ENCODE data around the gene TP53I11.

TP53I11 gene

GRCh38 chr11:44901120-44901633, 49.5 kb downstream of the TP53I11 start:
- H3K27me3 ChIP-seq, result no peaks in the 10 kb centered on the region
- TF ChIP-seq Cebpa-rat (IDR thresholded peaks at IDR 0.05), result no peak
- H3K36me3 ChIP-seq, result no peaks in the 10 kb centered on the region
- H3K27ac ChIP-seq, result no peak overlapping the region
- peaks cover 9% of the 10 kb centered on the region for H3K9me3 ChIP-seq
- H4K20me1 ChIP-seq, result no peaks in the 10 kb centered on the region
- H3K4me2 ChIP-seq, result no peak overlapping the region
- no peak overlapping the region for H3K4me3 ChIP-seq
- H3K4me1 ChIP-seq, result peaks cover 15% of the 10 kb centered on the region
- H3K9ac ChIP-seq, result no peak overlapping the region

GRCh38 chr11:44899959-44900358, 50.7 kb downstream of the TP53I11 start:
- no peaks in the 10 kb centered on the region for H3K27me3 ChIP-seq
- no peak overlapping the region for H3K4me2 ChIP-seq
- H3K9ac ChIP-seq, result no peak overlapping the region
- peaks cover 3% of the 10 kb centered on the region; the same call in 1 of the 2 replicates for H3K4me1 ChIP-seq
- H3K4me3 ChIP-seq, result no peak overlapping the region
- H3K27ac ChIP-seq, result no peak overlapping the region
- peaks cover 9% of the 10 kb centered on the region for H3K9me3 ChIP-seq
- H3K36me3 ChIP-seq, result no peaks in the 10 kb centered on the region
- H4K20me1 ChIP-seq, result no peaks in the 10 kb centered on the region
- TF ChIP-seq Cebpa-rat (IDR thresholded peaks at IDR 0.05), result no peak

GRCh38 chr11:44893846-44894617, 56.7 kb downstream of the TP53I11 start:
- H3K27ac ChIP-seq, result no peak overlapping the region
- TF ChIP-seq Cebpa-rat (IDR thresholded peaks at IDR 0.05), result no peak
- H3K27me3 ChIP-seq, result no peaks in the 10 kb centered on the region

DNA sequence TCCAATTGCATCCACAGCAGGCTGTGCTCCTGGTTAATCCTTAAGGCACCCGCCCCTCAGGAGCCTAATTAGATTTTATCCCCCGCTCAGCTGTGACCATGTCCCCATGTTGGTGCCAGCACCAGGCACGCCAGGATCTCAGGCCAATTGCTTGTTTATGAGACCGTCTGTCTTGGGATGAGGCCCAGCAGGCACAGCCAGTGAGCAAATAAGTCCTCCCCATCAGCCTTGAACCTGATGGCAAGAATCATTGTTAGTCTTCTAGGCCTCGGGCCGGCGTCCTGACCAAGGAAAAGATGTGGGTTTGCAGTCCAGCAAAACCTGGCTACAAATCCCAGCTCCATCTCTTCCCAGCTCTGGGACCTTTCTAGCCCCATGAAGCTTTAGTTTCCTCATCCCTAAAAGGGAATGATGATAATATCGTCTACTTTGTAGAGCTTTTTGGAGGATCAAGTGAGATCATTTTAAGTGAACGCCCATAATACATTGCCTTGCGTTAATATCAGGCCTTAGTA, 57.3 kb downstream of the TP53I11 start:
- Histone ChIP-seq H3K4me1 (no peaks in the 10 kb centered on the region), H3K27ac (no peak overlapping the region), H4K20me1 (no peaks in the 10 kb centered on the region), H3K9ac (no peak overlapping the region), H3K27me3 (no peaks in the 10 kb centered on the region), H3K9me3 (peaks cover under 1% of the 10 kb centered on the region; the same call in 1 of the 2 replicates), H3K4me3 (no peak overlapping the region), H3K36me3 (no peaks in the 10 kb centered on the region), H3K4me2 (no peak overlapping the region)
- no peak for TF ChIP-seq Cebpa-rat (IDR thresholded peaks at IDR 0.05)

More at GRCh38 chr11:44893846-44894617, 56.7 kb downstream of the TP53I11 start:
- Histone ChIP-seq H3K4me3 (no peak overlapping the region), H4K20me1 (no peaks in the 10 kb centered on the region), H3K9ac (no peak overlapping the region), H3K9me3 (peaks cover 7% of the 10 kb centered on the region), H3K36me3 (no peaks in the 10 kb centered on the region), H3K4me1 (no peaks in the 10 kb centered on the region), H3K4me2 (no peak overlapping the region)

DNA sequence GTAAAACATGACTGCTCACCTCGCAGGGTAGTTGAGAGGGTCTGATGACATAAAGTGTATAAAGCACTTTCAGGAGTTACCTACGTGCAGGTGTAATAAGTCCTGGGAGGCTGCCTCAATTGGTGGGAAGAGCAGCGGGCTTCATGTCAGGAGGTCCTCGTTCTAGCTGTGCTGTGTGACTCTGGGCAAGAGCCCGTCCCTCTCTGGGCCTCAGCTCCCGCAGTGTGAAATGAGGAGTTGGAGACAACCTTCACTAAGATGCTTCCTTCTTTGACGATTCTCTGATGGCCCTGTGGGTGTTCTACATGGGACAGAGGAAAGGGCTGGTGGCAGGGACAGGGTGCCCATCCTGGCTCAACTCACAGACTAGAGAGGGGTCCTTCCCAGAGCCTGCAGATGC, 57.8 kb downstream of the TP53I11 start:
- TF ChIP-seq Cebpa-rat (IDR thresholded peaks at IDR 0.05), result no peak
- no peak overlapping the region for H3K9ac ChIP-seq
- no peaks in the 10 kb centered on the region for H3K9me3 ChIP-seq
- H3K27me3 ChIP-seq, result no peaks in the 10 kb centered on the region
- H4K20me1 ChIP-seq, result no peaks in the 10 kb centered on the region
- no peak overlapping the region for H3K4me3 ChIP-seq
- no peaks in the 10 kb centered on the region for H3K4me1 ChIP-seq
- H3K27ac ChIP-seq, result no peak overlapping the region
- H3K36me3 ChIP-seq, result no peaks in the 10 kb centered on the region
- no peak overlapping the region for H3K4me2 ChIP-seq

DNA sequence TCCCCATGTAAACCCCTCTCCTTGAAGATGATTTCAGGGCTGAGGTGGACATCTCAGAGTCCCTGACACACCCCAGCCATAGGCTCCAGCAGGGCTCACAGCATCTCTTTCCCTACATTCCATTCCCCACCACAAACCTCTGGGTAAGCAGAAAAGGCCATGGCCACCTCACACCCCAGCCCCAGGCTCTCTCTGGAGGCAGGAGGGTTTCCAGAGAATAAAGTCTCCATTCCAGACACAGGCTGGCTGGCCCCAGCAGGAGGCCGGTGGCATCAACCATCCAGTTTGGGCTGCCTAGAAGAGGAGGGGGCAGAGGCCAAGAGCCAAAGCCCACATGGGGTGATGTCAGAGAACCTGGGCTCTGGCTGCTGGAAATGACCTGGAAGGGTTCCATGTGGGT, 61.4 kb downstream of the TP53I11 start:
- no peaks in the 10 kb centered on the region for H3K27me3 ChIP-seq
- no peaks in the 10 kb centered on the region for H3K9me3 ChIP-seq
- H3K4me3 ChIP-seq, result no peak overlapping the region
- no peaks in the 10 kb centered on the region for H3K36me3 ChIP-seq
- H3K4me2 ChIP-seq, result no peak overlapping the region
- H3K4me1 ChIP-seq, result no peaks in the 10 kb centered on the region
- no peak for TF ChIP-seq Cebpa-rat (IDR thresholded peaks at IDR 0.05)
- H3K27ac ChIP-seq, result no peak overlapping the region
- H3K9ac ChIP-seq, result no peak overlapping the region
- no peaks in the 10 kb centered on the region for H4K20me1 ChIP-seq

GRCh38 chr11:44887636-44888035, 63.0 kb downstream of the TP53I11 start:
- H3K27ac ChIP-seq, result no peak overlapping the region
- no peak for TF ChIP-seq Cebpa-rat (IDR thresholded peaks at IDR 0.05)

GRCh38 chr11:44886790-44887140, 63.9 kb downstream of the TP53I11 start:
- Histone ChIP-seq H4K20me1 (no peaks in the 10 kb centered on the region; the same call in 1 of the 2 replicates), H3K9ac (no peak overlapping the region), H3K4me2 (no peak overlapping the region), H3K36me3 (no peaks in the 10 kb centered on the region), H3K27ac (no peak overlapping the region), H3K9me3 (no peaks in the 10 kb centered on the region), H3K4me1 (no peaks in the 10 kb centered on the region), H3K4me3 (no peak overlapping the region), H3K27me3 (peaks cover 15% of the 10 kb centered on the region)
- no peak for TF ChIP-seq Cebpa-rat (IDR thresholded peaks at IDR 0.05)

More at GRCh38 chr11:44887636-44888035, 63.0 kb downstream of the TP53I11 start:
- H3K27me3 ChIP-seq, result peaks cover 7% of the 10 kb centered on the region
- H3K36me3 ChIP-seq, result no peaks in the 10 kb centered on the region
- no peaks in the 10 kb centered on the region for H4K20me1 ChIP-seq
- no peaks in the 10 kb centered on the region for H3K4me1 ChIP-seq
- no peak overlapping the region for H3K9ac ChIP-seq
- no peaks in the 10 kb centered on the region for H3K9me3 ChIP-seq
- no peak overlapping the region for H3K4me3 ChIP-seq
- H3K4me2 ChIP-seq, result no peak overlapping the region

DNA sequence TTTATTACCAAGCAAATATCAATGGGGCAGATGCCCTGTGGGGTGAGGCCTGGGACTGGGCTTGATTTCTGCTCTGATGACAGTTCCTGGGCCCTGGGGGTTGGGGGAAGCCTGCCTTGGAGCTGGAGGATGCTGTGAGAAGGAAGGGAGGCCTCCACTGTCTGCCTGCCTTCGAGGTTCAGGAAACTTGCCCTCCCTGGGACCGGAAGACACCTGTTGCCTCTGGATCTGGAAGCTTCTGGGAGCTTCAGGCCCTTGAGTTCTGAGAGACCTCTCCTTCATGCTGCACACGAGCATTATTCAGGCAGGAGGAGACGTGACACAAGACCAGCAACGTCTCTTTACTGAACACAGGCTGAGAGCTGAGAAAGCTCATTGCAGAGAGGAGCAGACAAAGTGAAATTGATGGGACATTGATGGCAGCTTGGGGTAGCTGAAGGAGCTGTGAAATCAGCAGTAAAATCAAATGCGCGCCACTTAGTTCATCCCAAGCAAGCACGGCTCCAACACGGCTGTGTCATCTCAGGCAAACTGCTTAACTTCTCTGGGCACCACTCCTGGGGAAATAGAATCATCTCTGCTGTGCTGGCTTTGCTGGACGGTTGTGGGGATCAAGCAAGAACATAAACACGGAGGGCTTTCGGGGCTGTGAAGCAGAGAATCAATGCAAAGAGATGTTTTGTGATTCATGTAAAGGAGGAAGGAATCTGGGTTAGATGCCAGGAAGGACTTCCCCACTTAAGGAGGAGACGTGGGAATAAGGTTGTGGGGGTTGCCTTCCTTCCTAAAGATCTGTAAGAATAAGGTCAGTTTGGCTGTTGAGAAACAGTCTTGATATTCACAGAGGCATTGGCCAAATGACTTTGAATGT, 64.5 kb downstream of the TP53I11 start:
- Histone ChIP-seq H4K20me1 (no peaks in the 10 kb centered on the region; the same call in 1 of the 2 replicates), H3K27ac (no peak overlapping the region), H3K4me3 (no peak overlapping the region), H3K4me1 (no peaks in the 10 kb centered on the region), H3K9ac (no peak overlapping the region), H3K9me3 (no peaks in the 10 kb centered on the region), H3K4me2 (no peak overlapping the region), H3K36me3 (no peaks in the 10 kb centered on the region), H3K27me3 (peaks cover 17% of the 10 kb centered on the region)
- TF ChIP-seq Cebpa-rat (IDR thresholded peaks at IDR 0.05), result no peak
